Stimulated activated CD8-positive, alpha-beta memory T cell treated with anti-CD3 and anti-CD28 coated beads, Interleukin-7, amount 100 ng/mL, for 48 hours (primary cell): Measurements from ENCODE around the gene CLEC4C.
"Not testable (repeated sequence)": the region's sequence is repeated elsewhere in the genome, so short reads cannot be mapped to it uniquely, and the experiment has no call there.

Experiments used
- DNase-seq, 2 donors: peaks; one replicate each; pipeline ENCODE4 v3.0.0-alpha.2; 2020; ENCODE audit warnings: low read depth in 1 of 2; ENCODE audit errors: extremely low read depth in 1 of 2

CLEC4C gene

GRCh38 chr12:7747246-7747645, at the start of gene CLEC4C:
Gene CLEC4C (minus strand): TSS chr12:7747375. CDS start chr12:7747348, 27 bp downstream.
- no peak for DNase-seq

GRCh38 chr12:7793211-7793610, 46.0 kb upstream of the CLEC4C start:
- no peak for DNase-seq

DNA sequence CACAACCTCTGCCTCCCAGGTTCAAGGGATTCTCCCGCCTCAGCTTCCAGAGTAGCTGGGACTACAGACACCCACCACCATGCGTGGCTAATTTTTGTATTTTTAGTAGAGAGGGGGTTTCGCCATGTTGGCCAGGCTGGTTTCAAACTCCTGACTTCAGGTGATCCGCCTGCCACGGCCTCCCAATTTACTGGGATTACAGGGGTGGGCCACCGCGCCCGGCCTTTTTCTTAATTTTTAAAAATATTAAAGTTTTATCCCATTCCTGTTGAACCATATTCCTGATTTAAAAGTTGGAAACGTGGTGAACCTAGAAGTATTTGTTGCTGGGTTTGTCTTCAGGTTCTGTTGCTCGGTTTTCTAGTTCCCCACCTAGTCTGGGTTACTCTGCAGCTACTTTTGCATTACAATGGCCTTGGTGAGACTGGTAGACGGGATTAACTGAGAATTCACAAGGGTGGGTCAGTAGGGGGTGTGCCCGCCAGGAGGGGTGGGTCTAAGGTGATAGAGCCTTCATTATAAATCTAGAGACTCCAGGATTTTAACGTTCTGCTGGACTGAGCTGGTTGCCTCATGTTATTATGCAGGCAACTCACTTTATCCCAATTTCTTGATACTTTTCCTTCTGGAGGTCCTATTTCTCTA, 41.8 kb upstream of the CLEC4C start, which contains the start of gene NANOG:
Gene NANOG, plus strand, starts transcription at position 519 of the 645 bp plus-strand sequence. CDS start 213 bp downstream, outside the sequence.
- DNase-seq = not testable (repeated sequence)

- DNase-seq = no peak
These were observed 41.1 kb upstream of the CLEC4C start for GRCh38 chr12:7788294-7788660.

- no peak for DNase-seq
These were observed 40.6 kb upstream of the CLEC4C start for GRCh38 chr12:7787574-7788293.

GRCh38 chr12:7784701-7785100, 37.5 kb upstream of the CLEC4C start:
- no peak for DNase-seq

DNA sequence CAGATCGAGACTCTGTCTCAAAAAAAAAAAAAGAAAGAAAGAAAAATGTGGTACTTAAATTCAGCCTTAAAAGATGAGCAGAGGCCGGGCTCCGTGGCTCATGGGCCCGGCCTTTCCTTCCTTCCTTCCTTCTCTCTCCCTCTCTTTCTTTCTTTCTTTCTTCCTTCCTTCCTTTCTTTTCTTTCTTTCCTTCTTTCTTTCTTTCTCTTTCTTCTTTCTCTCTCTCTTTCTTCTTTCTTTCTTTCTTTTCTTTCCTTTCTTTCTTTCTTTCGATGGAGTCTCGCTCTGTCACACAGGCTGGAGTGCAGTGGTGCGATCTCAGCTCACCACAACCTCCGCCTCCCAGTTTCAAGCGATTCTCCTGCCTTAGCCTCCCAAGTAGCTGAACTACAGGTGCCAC, 36.3 kb upstream of the CLEC4C start:
- not testable (repeated sequence) for DNase-seq

GRCh38 chr12:7782055-7782454, 34.9 kb upstream of the CLEC4C start:
- DNase-seq = no peak

GRCh38 chr12:7781274-7781673, 34.1 kb upstream of the CLEC4C start:
- no peak for DNase-seq

GRCh38 chr12:7769999-7770398, 22.8 kb upstream of the CLEC4C start:
- no peak for DNase-seq

- DNase-seq = no peak
These were observed 11.6 kb upstream of the CLEC4C start for GRCh38 chr12:7758766-7759140.

GRCh38 chr12:7756993-7757392, 9.8 kb upstream of the CLEC4C start:
- DNase-seq = no peak

GRCh38 chr12:7755668-7756067, 8.5 kb upstream of the CLEC4C start:
- not testable (repeated sequence) for DNase-seq

GRCh38 chr12:7751941-7752922, 5.1 kb upstream of the CLEC4C start:
- not testable (repeated sequence) for DNase-seq

DNA sequence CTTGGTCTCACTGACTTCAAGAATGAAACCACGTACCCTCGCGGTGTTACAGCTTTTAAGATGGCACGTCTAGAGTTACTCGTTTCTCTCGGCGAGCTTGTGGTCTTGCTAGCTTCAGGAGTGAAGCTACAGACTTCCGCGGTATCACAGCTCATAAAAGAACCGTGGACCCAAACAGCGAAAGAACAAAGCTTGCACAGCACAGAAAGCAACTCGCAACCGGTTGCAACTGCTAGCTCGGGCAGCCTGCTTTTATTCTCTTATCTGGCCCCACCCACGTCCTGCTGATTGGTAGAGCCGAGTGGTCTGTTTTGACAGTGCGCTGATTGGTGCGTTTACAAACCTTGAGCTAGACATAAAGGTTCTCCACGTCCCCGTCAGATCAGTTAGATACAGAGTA, 4.2 kb upstream of the CLEC4C start:
- no peak for DNase-seq

DNA sequence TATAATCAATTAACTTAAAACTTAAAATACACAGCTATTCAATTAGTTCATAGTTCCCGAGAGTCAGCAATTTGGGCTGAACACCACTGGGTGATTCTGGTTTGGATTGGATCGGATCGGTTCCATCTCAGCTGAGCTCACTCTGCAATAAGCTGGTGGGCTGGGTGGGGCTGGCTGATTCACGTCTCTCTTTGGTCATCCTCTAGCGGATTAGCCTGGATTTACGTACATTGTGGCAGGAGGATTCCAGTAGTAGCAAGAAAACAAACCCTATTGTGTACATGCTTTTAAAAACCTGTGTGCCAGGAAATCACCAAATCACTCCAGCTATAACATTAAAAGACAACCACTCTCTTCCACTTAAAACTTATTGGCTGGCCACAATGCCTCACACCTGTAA, 3.2 kb upstream of the CLEC4C start:
- no peak for DNase-seq

DNA sequence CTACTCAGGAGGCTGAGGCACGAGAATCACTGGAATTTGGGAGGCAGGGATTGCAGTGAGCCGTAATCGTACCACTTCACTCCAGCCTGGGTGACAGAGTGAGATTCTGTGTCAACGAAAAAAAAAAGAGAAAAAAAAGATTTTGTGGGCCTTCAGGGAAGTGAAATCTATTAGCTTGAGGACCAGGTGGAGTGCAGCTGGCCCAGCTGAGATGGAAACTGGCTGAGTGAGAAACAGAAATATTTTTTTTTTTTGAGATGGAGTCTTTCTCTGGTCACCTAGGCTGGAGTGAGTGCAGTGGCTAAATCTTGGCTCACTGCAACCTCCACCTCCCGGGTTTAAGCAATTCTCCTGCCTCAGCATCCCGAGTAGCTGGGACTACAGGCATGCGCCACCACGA, 2.3 kb upstream of the CLEC4C start:
- DNase-seq = no peak

- DNase-seq = no peak
These were observed 1.7 kb upstream of the CLEC4C start for GRCh38 chr12:7748852-7749251.

- DNase-seq = no peak
These were observed 14.2 kb downstream of the CLEC4C start for GRCh38 chr12:7732993-7733392.

- no peak for DNase-seq
These were observed 15.7 kb downstream of the CLEC4C start for GRCh38 chr12:7731486-7731885.

DNA sequence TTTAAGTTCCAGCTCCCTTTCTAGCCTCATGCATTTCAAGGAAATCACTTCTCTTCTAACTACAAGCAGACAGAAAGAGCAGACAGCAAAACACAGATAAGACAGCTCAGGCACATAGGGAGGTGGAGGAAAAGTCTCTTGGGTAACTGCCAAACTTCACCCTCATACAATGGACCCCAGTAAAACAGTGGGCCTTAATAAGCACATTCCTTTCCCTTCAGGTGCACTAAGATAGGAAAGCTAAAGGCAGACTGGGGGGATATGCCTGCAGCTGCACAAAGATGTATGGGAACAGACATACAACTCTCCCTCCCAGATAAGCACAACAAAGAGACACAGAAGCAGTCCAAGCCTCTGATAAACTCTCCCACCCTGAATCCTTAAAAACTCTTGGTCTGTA, 16.2 kb downstream of the CLEC4C start:
- DNase-seq = not testable (repeated sequence)
